ENCODE measurements around the gene STXBP6. TPM values are rescaled to one million over a fixed set of nuclear protein-coding genes. Genes with fewer than 3 reads are reported as not detected.

The STXBP6 gene
- total RNA-seq, 2 experiments from 2014 or later, result not detected

DNA sequence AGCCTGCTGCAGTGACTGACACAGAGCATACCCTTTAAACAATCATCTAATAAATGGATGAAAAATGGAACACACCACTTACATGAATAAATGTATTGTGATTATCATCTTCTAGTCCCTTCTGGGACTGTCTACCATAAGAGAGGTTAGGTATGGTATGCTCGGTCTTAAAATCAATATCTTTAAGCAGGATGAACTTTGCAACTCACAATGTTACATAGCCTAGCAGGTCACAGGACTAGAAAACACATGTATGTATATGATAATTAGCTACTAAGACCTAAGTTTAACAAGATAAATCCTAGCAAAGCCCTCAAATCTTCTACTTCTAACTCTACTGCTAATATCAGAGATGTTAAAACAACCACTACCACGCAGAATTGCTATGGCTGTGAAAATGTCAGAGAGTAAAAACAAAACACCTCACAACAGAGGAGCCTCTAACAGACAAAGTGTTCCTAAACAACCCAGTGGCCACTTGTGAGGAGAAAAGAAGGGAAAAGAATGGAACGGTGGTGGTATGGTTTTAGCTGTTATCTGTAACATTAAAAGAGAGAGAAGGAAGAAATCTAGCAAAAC is 139.4 kb downstream of the STXBP6 start:
- DNase-seq (no peak), ATAC-seq (ENCODE audit: poor library complexity) (no peak)
- TF ChIP-seq CTCF (IDR thresholded peaks at IDR 0.05), result no peak
- Histone ChIP-seq H3K9me3 (ENCODE audit: control insufficient read depth in 1 of 2, insufficient read depth in 1 of 2, low read length in 2 of 2) (no peaks in the 10 kb centered on the region), H3K4me1 (ENCODE audit: insufficient read depth, low read length) (no peaks in the 10 kb centered on the region), H3K27ac (ENCODE audit: low read depth in 1 of 2, low read length in 2 of 2) (no peak overlapping the region), H3K27me3 (ENCODE audit: control insufficient read depth in 1 of 2, insufficient read depth in 2 of 2, low read length in 2 of 2) (peaks cover 0 to 10% of the 10 kb centered on the region in 2 experiments), H3K36me3 (ENCODE audit: insufficient read depth, low read length) (no peaks in the 10 kb centered on the region), H3K4me3 (ENCODE audit: low read length) (no peak overlapping the region)
- Mint-ChIP-seq H3K9me3 (no peaks in the 10 kb centered on the region), H3K27me3 (peaks cover 24% of the 10 kb centered on the region), H3K27ac (no peak overlapping the region), H3K4me1 (ENCODE audit: low read depth) (no peaks in the 10 kb centered on the region), H3K36me3 (ENCODE audit: low read depth) (no peaks in the 10 kb centered on the region), H3K4me3 (no peak overlapping the region)
- intact Hi-C loops (cut with DNase I, micrococcal nuclease), result no loop called here
- ChIA-PET POLR2A (no interaction called here), CTCF (no interaction called here)

DNA sequence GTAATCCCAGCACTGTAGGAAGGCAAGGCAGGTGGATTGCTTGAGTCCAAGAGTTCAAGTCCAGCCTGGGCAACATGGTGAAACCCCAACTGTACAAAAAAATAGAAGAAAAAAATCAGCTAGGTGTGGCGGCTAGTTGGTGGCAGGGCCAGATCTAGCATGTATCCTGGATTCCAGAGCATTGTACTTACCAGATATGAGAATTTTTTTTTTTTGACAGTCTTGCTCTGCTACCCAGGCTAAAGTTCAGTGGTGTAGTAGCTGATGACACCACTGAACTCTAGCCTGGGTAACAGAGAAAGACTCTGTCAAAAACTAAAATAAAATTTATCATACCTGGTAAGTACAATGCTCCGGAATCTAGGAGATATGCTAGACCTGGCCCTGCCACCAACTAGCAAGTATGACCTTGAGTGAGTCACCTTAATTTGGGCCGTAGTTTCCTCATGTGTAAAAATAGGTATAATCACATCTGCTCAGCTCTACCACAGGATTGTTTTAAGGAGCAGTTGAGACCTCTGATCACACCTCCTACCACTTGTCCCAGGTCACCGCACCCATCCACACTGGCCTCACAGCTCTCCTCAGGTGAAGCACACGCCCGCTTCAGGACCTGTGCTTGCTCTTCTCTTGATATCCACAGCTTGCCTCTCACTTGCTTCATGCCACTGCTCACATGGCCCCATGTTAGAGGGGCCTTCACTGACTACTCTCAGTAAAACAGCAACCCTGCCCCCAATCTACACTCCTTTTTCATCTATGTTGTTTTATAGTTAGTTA is 140.2 kb downstream of the STXBP6 start:
- Mint-ChIP-seq H3K4me1 (ENCODE audit: low read depth) (no peaks in the 10 kb centered on the region), H3K9me3 (no peaks in the 10 kb centered on the region), H3K27ac (no peak overlapping the region), H3K36me3 (ENCODE audit: low read depth) (no peaks in the 10 kb centered on the region), H3K27me3 (peaks cover 25% of the 10 kb centered on the region), H3K4me3 (no peak overlapping the region)
- no peaks in the 10 kb centered on the region for H3K4me1 ChIP-seq (ENCODE audit: insufficient read depth, low read length)
- ATAC-seq (ENCODE audit: poor library complexity), result no peak
- no peak overlapping the region for H3K27ac ChIP-seq (ENCODE audit: low read depth in 1 of 2, low read length in 2 of 2)
- intact Hi-C loops (cut with DNase I, micrococcal nuclease), result no loop called here
- H3K36me3 ChIP-seq (ENCODE audit: insufficient read depth, low read length), result no peaks in the 10 kb centered on the region
- CTCF ChIA-PET, result no interaction called here
- peaks cover 0 to 10% of the 10 kb centered on the region in 2 experiments for H3K27me3 ChIP-seq (ENCODE audit: control insufficient read depth in 1 of 2, insufficient read depth in 2 of 2, low read length in 2 of 2)
- no peaks in the 10 kb centered on the region for H3K9me3 ChIP-seq (ENCODE audit: control insufficient read depth in 1 of 2, insufficient read depth in 1 of 2, low read length in 2 of 2)
- TF ChIP-seq CTCF (IDR thresholded peaks at IDR 0.05), result no peak
- POLR2A ChIA-PET, result no interaction called here
- no peak overlapping the region for H3K4me3 ChIP-seq (ENCODE audit: low read length)
- DNase-seq, result no peak

DNA sequence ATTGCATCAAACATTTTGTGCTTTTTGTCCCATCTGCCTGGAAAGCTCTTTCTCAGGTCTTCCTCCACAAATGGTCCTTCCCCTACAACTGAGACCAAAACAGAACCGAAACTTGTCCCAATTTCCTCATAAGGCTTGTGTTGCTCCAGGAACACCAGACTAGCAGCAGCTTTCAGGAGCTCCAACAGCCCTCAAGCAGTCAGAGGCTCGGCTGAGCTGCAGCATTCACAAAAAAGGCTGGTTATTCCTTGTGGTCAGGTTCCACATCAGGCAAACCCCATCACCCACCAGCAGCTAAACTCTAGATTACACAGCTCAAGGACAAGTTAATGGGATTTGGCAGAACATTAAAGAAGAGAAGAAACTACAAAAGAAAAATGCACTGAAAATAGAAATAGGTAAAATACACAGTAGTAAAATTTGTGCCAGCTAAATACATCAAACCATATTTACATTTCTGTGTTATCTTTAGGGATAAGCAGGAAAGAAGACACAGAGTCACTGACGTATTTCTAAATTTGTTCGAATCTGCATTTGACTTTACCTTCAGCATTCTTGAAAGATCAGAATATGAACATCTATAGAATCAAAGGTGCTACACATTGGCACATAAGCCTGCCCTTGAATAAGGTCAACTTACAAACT is 141.2 kb downstream of the STXBP6 start:
- no peaks in the 10 kb centered on the region for H3K36me3 ChIP-seq (ENCODE audit: insufficient read depth, low read length)
- DNase-seq, result no peak
- no peak for TF ChIP-seq CTCF (IDR thresholded peaks at IDR 0.05)
- H3K4me1 Mint-ChIP-seq (ENCODE audit: low read depth), result no peaks in the 10 kb centered on the region
- no peak overlapping the region for H3K4me3 Mint-ChIP-seq
- POLR2A ChIA-PET, result no interaction called here
- H3K4me1 ChIP-seq (ENCODE audit: insufficient read depth, low read length), result no peaks in the 10 kb centered on the region
- CTCF ChIA-PET, result no interaction called here
- intact Hi-C loops (cut with DNase I, micrococcal nuclease), result no loop called here
- H3K4me3 ChIP-seq (ENCODE audit: low read length), result no peak overlapping the region
- no peak overlapping the region for H3K27ac ChIP-seq (ENCODE audit: low read depth in 1 of 2, low read length in 2 of 2)
- H3K27ac Mint-ChIP-seq, result no peak overlapping the region
- no peaks in the 10 kb centered on the region for H3K36me3 Mint-ChIP-seq (ENCODE audit: low read depth)
- peaks cover 21% of the 10 kb centered on the region for H3K27me3 Mint-ChIP-seq
- peaks cover 0 to 10% of the 10 kb centered on the region in 2 experiments for H3K27me3 ChIP-seq (ENCODE audit: control insufficient read depth in 1 of 2, insufficient read depth in 2 of 2, low read length in 2 of 2)
- no peaks in the 10 kb centered on the region for H3K9me3 ChIP-seq (ENCODE audit: control insufficient read depth in 1 of 2, insufficient read depth in 1 of 2, low read length in 2 of 2)
- ATAC-seq (ENCODE audit: poor library complexity), result no peak
- no peaks in the 10 kb centered on the region for H3K9me3 Mint-ChIP-seq

Measured in CD4-positive, alpha-beta T cell (primary cell).